ENCODE results near the gene MUC2.

The MUC2 gene

GRCh38 chr11:1091332-1092083, 16.8 kb downstream of the MUC2 start:
- Mint-ChIP-seq H3K4me1 (no peaks in the 10 kb centered on the region), H3K9me3 (peaks cover 27% of the 10 kb centered on the region), H3K4me3 (no peak overlapping the region), H3K27ac (no peak overlapping the region), H3K36me3 (no peaks in the 10 kb centered on the region), H3K27me3 (no peaks in the 10 kb centered on the region)
- no peak for ATAC-seq

GRCh38 chr11:1092145-1092670, 17.5 kb downstream of the MUC2 start:
- Mint-ChIP-seq H3K9me3 (peaks cover 27% of the 10 kb centered on the region), H3K27ac (no peak overlapping the region), H3K4me3 (no peak overlapping the region), H3K27me3 (no peaks in the 10 kb centered on the region), H3K4me1 (no peaks in the 10 kb centered on the region), H3K36me3 (no peaks in the 10 kb centered on the region)
- ATAC-seq = no peak

GRCh38 chr11:1092919-1093318, 18.2 kb downstream of the MUC2 start:
- no peaks in the 10 kb centered on the region for H3K4me1 Mint-ChIP-seq
- no peaks in the 10 kb centered on the region for H3K27me3 Mint-ChIP-seq
- no peaks in the 10 kb centered on the region for H3K36me3 Mint-ChIP-seq
- peaks cover 27% of the 10 kb centered on the region for H3K9me3 Mint-ChIP-seq
- no peak for ATAC-seq
- no peak overlapping the region for H3K27ac Mint-ChIP-seq
- no peak overlapping the region for H3K4me3 Mint-ChIP-seq

DNA sequence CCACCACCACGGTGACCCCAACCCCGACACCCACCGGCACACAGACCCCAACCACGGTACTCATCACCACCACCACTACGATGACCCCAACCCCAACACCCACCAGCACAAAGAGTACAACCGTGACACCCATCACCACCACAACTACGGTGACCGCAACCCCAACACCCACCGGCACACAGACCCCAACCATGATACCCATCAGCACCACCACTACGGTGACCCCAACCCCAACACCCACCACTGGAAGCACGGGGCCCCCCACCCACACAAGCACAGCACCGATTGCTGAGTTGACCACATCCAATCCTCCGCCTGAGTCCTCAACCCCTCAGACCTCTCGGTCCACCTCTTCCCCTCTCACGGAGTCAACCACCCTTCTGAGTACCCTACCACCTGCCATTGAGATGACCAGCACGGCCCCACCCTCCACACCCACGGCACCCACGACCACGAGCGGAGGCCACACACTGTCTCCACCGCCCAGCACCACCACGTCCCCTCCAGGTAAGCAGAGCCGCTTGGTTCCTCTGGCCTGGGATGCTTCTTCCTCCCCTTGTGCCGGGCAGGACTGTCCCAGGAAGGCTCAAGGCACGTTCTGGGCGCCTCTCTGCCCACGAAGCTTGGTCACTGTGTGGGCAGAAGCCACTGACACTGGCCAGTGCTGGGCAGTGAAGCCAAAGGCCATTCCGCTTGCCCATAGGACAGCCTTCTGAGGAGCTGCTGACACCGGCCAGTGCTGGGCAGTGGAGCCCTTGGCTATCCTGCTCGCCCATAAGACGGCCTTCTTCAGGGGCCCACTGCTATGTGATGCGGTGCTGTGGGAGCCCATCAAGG, 25.1 kb downstream of the MUC2 start:
- Mint-ChIP-seq H3K4me1 (no peaks in the 10 kb centered on the region), H3K9me3 (peaks cover 22% of the 10 kb centered on the region), H3K27me3 (no peaks in the 10 kb centered on the region), H3K27ac (no peak overlapping the region), H3K36me3 (no peaks in the 10 kb centered on the region), H3K4me3 (no peak overlapping the region)
- ATAC-seq = no peak

DNA sequence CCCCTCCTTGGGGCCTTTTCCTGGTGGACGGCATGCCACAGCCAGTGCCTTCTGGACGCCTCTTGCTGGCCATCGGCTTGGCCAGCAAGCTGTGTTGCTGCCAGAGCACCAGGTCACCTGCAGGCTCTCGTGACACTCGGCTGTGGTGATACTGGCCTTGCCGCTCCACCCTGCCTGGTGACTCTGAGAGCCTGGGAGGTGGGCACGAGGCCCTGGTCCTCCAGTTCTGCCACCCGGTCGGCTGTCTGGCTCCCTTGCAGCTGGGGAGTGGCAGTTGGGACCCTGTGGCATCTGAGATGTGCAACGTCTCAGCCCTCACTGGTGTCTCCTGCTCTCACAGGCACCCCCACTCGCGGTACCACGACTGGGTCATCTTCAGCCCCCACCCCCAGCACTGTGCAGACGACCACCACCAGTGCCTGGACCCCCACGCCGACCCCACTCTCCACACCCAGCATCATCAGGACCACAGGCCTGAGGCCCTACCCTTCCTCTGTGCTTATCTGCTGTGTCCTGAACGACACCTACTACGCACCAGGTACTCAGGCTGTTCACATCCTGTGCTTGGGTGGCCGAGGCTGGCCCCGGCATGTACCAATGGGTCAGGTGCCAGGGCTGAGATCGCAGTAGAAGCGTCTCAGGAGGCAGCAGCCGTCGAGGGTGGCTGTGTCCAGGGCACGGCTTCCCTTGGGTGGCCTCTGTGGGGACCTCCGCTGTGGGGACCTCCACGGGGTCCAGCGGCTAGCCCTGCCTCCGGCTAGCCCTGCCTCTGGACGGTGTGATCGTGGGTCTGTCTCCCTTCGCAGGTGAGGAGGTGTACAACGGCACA, 26.0 kb downstream of the MUC2 start:
- Mint-ChIP-seq H3K4me1 (no peaks in the 10 kb centered on the region), H3K27ac (no peak overlapping the region)

GRCh38 chr11:1101318-1102089, 26.8 kb downstream of the MUC2 start:
- peaks cover 5% of the 10 kb centered on the region for H3K9me3 Mint-ChIP-seq
- no peak overlapping the region for H3K4me3 Mint-ChIP-seq
- H3K36me3 Mint-ChIP-seq = no peaks in the 10 kb centered on the region
- peaks cover 7% of the 10 kb centered on the region for H3K27me3 Mint-ChIP-seq
- no peak for ATAC-seq
- H3K4me1 Mint-ChIP-seq = no peaks in the 10 kb centered on the region
- no peak overlapping the region for H3K27ac Mint-ChIP-seq

More for the DNA sequence above, 26.0 kb downstream of the MUC2 start:
- Mint-ChIP-seq H3K27me3 (peaks cover under 1% of the 10 kb centered on the region), H3K36me3 (no peaks in the 10 kb centered on the region), H3K4me3 (no peak overlapping the region), H3K9me3 (peaks cover 13% of the 10 kb centered on the region)
- ATAC-seq = no peak

DNA sequence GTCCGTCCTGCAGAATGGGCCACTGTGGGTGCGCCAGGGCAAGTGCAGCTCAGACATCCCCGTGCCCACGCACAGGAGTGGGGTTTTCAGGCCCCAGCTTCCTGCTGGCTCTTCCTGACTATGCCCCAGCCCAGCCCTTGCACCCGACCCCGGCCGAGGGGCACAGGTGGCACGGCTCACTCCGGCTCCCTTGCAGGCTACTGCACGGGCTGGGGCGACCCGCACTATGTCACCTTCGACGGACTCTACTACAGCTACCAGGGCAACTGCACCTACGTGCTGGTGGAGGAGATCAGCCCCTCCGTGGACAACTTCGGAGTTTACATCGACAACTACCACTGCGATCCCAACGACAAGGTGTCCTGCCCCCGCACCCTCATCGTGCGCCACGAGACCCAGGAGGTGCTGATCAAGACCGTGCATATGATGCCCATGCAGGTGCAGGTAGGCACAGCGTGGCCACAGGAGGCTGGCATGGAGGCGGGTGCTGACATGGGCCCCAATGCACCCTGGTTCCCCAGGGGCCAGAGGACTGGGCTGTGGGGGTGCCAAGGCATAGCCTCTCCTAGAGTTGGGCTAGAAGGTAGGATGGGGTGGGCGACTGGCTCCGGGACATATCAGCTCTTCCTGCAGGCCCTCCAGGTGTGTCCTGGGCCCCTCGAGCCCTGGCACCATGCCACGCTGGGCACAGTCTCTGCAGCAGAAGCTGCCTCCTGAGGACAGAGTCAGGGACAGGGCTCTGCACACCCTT, 27.7 kb downstream of the MUC2 start:
- H3K9me3 Mint-ChIP-seq = peaks cover 5% of the 10 kb centered on the region
- no peak overlapping the region for H3K4me3 Mint-ChIP-seq
- H3K27ac Mint-ChIP-seq = no peak overlapping the region
- H3K4me1 Mint-ChIP-seq = no peaks in the 10 kb centered on the region
- peaks cover 13% of the 10 kb centered on the region for H3K27me3 Mint-ChIP-seq
- ATAC-seq = no peak
- no peaks in the 10 kb centered on the region for H3K36me3 Mint-ChIP-seq

- no peak for ATAC-seq
- H3K27me3 Mint-ChIP-seq = peaks cover 16% of the 10 kb centered on the region
These were observed 28.3 kb downstream of the MUC2 start for GRCh38 chr11:1102996-1103395.

DNA sequence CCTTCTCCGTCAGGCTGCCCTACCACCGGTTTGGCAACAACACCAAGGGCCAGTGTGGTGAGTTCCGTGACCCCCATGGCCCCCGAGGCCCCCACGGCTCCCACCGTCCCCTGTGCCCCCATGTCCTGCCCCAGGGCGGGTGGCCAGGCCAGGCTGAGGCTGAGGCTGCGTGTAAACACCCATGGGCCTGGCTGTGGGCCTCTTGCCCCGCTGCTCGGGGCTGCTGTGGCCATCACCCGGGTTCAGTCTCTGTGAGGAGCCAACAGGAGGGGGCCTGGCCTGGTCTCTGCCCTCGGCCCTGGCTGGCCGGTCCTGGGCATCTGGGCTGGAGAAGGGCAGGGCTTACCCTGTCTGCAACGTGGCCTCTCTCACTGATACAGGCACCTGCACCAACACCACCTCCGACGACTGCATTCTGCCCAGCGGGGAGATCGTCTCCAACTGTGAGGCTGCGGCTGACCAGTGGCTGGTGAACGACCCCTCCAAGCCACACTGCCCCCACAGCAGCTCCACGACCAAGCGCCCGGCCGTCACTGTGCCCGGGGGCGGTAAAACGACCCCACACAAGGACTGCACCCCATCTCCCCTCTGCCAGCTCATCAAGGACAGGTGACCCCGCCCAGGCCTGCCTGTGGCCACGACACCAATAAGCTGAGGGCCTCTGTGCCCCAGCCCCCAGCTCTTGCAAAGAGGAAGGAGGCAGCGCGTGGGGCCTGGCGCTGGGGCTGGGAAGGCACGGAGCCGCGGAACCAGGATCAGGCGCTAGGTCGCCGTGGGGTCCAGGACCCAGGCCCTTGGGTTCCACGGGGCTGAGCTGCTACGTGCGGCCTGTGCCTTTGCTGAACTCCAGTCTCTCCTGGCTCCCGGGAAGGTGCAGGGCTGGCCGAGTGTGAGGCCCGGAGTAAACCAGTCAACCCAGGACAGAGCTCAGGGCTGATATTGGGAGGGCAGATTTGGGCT, 29.0 kb downstream of the MUC2 start:
- H3K27ac Mint-ChIP-seq = no peak overlapping the region
- H3K36me3 Mint-ChIP-seq = no peaks in the 10 kb centered on the region
- H3K9me3 Mint-ChIP-seq = peaks cover 5% of the 10 kb centered on the region
- no peaks in the 10 kb centered on the region for H3K4me1 Mint-ChIP-seq
- ATAC-seq = no peak
- no peak overlapping the region for H3K4me3 Mint-ChIP-seq
- peaks cover 23% of the 10 kb centered on the region for H3K27me3 Mint-ChIP-seq

More at GRCh38 chr11:1102996-1103395, 28.3 kb downstream of the MUC2 start:
- H3K4me3 Mint-ChIP-seq = no peak overlapping the region
- H3K27ac Mint-ChIP-seq = no peak overlapping the region
- no peaks in the 10 kb centered on the region for H3K4me1 Mint-ChIP-seq
- H3K36me3 Mint-ChIP-seq = no peaks in the 10 kb centered on the region
- H3K9me3 Mint-ChIP-seq = peaks cover 5% of the 10 kb centered on the region

- H3K36me3 Mint-ChIP-seq = no peaks in the 10 kb centered on the region
- H3K4me3 Mint-ChIP-seq = no peak overlapping the region
- H3K9me3 Mint-ChIP-seq = peaks cover under 1% of the 10 kb centered on the region
- no peak overlapping the region for H3K27ac Mint-ChIP-seq
- peaks cover 23% of the 10 kb centered on the region for H3K27me3 Mint-ChIP-seq
- no peaks in the 10 kb centered on the region for H3K4me1 Mint-ChIP-seq
- ATAC-seq = no peak
These were observed 29.9 kb downstream of the MUC2 start for GRCh38 chr11:1104411-1105182.

DNA sequence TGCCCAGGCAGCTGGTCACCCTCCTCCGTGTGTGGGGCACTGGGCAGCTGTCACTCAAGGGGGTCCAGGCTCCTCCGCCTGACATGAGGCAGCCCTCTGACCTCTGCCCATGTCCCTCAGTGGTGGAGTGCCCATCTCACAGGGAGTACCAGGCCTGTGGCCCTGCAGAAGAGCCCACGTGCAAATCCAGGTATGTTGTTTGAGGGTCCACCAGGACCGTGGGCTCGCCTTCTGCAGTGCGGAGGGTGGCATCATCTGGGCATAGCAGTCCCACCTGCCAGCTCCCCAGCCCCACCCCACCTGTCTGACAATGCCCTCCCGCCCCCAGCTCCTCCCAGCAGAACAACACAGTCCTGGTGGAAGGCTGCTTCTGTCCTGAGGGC, 30.5 kb downstream of the MUC2 start:
- Mint-ChIP-seq H3K27me3 (peaks cover 23% of the 10 kb centered on the region), H3K9me3 (no peaks in the 10 kb centered on the region), H3K4me3 (no peak overlapping the region), H3K27ac (no peak overlapping the region), H3K36me3 (no peaks in the 10 kb centered on the region), H3K4me1 (no peaks in the 10 kb centered on the region)
- ATAC-seq = no peak

DNA sequence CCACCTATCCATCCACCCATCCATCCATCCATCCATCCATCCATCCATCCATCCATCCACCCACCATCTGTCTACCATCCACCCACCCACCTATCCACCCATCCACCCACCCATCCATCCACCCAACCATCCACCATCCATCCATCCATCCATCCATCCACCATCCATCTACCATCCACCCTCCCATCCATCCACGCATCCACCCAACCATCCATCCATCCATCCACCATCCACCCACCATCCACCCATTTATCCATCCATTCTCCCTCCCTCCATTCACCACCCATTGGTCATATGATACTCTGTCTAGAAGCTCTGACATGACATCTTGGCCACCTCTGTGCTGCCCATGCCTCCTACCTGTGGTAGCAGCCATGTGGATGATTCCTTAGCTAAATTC, 31.7 kb downstream of the MUC2 start:
- H3K27me3 Mint-ChIP-seq = peaks cover 23% of the 10 kb centered on the region
- no peak for ATAC-seq
- H3K36me3 Mint-ChIP-seq = no peaks in the 10 kb centered on the region
- H3K9me3 Mint-ChIP-seq = no peaks in the 10 kb centered on the region
- H3K27ac Mint-ChIP-seq = no peak overlapping the region
- no peaks in the 10 kb centered on the region for H3K4me1 Mint-ChIP-seq
- no peak overlapping the region for H3K4me3 Mint-ChIP-seq
